Thymus (tissue), 11 donors: ENCODE measurements around the gene MRPL36. TPM values are rescaled to one million over a fixed set of nuclear protein-coding genes. Genes with fewer than 3 reads are reported as not detected.

Source experiments
- DNase-seq, 9 donors: peaks; one replicate each; pipeline ENCODE4 v3.0.0-alpha.2; 2013; ENCODE audit warnings: low spot score in 9 of 9, low read depth in 6 of 9, missing footprints in 1 of 9
- H3K27ac ChIP-seq, 2 donors: one replicate each; pipeline ENCODE4 v1.5.1; 2013; ENCODE audit warnings: control low read depth in 1 of 2, low read depth in 1 of 2, low read length in 1 of 2, mild to moderate bottlenecking in 1 of 2, moderate library complexity in 1 of 2
- H3K27me3 ChIP-seq, 2 donors: one replicate each; pipeline ENCODE4 v1.5.1; 2013; ENCODE audit warnings: low read length in 1 of 2; ENCODE audit not compliant: control insufficient read depth in 2 of 2, insufficient read depth in 1 of 2
- H3K36me3 ChIP-seq, 2 donors: one replicate each; pipeline ENCODE4 v1.5.1; 2013; ENCODE audit warnings: low read length in 1 of 2, mild to moderate bottlenecking in 1 of 2, moderate library complexity in 1 of 2; ENCODE audit not compliant: control insufficient read depth in 2 of 2, insufficient read depth in 2 of 2
- H3K4me1 ChIP-seq, 2 donors: one replicate each; pipeline ENCODE4 v1.5.1; 2013; ENCODE audit warnings: low read length in 2 of 2; ENCODE audit not compliant: control insufficient read depth in 2 of 2, insufficient read depth in 2 of 2
- H3K4me3 ChIP-seq, 2 donors: one replicate each; pipeline ENCODE4 v1.5.1; 2013; ENCODE audit warnings: low read length in 2 of 2, control low read depth in 1 of 2, mild to moderate bottlenecking in 1 of 2
- H3K9me3 ChIP-seq, 2 donors: one replicate each; pipeline ENCODE4 v1.5.1; 2013; ENCODE audit warnings: low read length in 1 of 2, mild to moderate bottlenecking in 1 of 2; ENCODE audit not compliant: control insufficient read depth in 2 of 2, insufficient read depth in 1 of 2
- WGBS: extraction: QIAGEN DNeasy Blood & Tissue Kit; methylation state at CpG from one replicate; pipeline ENCODE4 v1.1.7; 2013; 5-methylcytosine and 5-hydroxymethylcytosine counted together
- polyA plus RNA-seq: library from polyadenylated mRNA; stranded (reverse); fragments of 200-250 nt; gene quantifications from one replicate; pipeline ENCODE4 v1.2.3, GENCODE V29; 2013
- total RNA-seq: library from RNA; stranded (reverse); fragments of 120-200 nt; gene quantifications from one replicate; pipeline ENCODE4 v1.2.4, GENCODE V29; 2013
- donor health status: healthy.

Gene MRPL36
- total and polyA plus RNA-seq, 2 donors: 73.0 to 74.1 TPM

- no peaks in the 10 kb centered on the region for H3K9me3 ChIP-seq
- DNase-seq: no peak
- H3K36me3 ChIP-seq: no peaks in the 10 kb centered on the region
- no peaks in the 10 kb centered on the region for H3K4me1 ChIP-seq
- peaks cover 2 to 34% of the 10 kb centered on the region in 2 donors for H3K27me3 ChIP-seq
- H3K27ac ChIP-seq: no peak overlapping the region
- 94% methylated on average over 4 of the region's 4 CpGs for WGBS
- H3K4me3 ChIP-seq: no peak overlapping the region
These were observed 39.4 kb downstream of the MRPL36 start for GRCh38 chr5:1760231-1760630.

- DNase-seq: no peak
- Histone ChIP-seq H3K4me1 (no peaks in the 10 kb centered on the region), H3K9me3 (no peaks in the 10 kb centered on the region), H3K27ac (no peak overlapping the region), H3K27me3 (peaks cover 0 to 34% of the 10 kb centered on the region in 2 donors), H3K36me3 (no peaks in the 10 kb centered on the region), H3K4me3 (no peak overlapping the region)
- WGBS: 86% methylated on average over 13 of the region's 13 CpGs
These were observed 40.2 kb downstream of the MRPL36 start for GRCh38 chr5:1759378-1759970.

- Histone ChIP-seq H3K4me3 (no peak overlapping the region), H3K4me1 (no peaks in the 10 kb centered on the region), H3K36me3 (no peaks in the 10 kb centered on the region), H3K9me3 (no peaks in the 10 kb centered on the region), H3K27ac (no peak overlapping the region), H3K27me3 (peaks cover 0 to 26% of the 10 kb centered on the region in 2 donors)
- no peak for DNase-seq
- 79% methylated on average over 3 of the region's 3 CpGs for WGBS
These were observed 41.1 kb downstream of the MRPL36 start for GRCh38 chr5:1758574-1758973.

- no peak overlapping the region for H3K4me3 ChIP-seq
- H3K27me3 ChIP-seq: peaks cover 0 to 19% of the 10 kb centered on the region in 2 donors
- H3K27ac ChIP-seq: no peak overlapping the region
- 92% methylated on average over 10 of the region's 10 CpGs for WGBS
- H3K9me3 ChIP-seq: no peaks in the 10 kb centered on the region
- H3K4me1 ChIP-seq: no peaks in the 10 kb centered on the region
- DNase-seq: no peak
- no peaks in the 10 kb centered on the region for H3K36me3 ChIP-seq
These were observed 42.1 kb downstream of the MRPL36 start for GRCh38 chr5:1757511-1757910.

- WGBS: 60% methylated on average over 11 of the region's 11 CpGs
- Histone ChIP-seq H3K36me3 (no peaks in the 10 kb centered on the region), H3K27ac (no peak overlapping the region), H3K9me3 (no peaks in the 10 kb centered on the region), H3K4me1 (no peaks in the 10 kb centered on the region), H3K4me3 (no peak overlapping the region), H3K27me3 (peaks cover 0 to 15% of the 10 kb centered on the region in 2 donors)
- DNase-seq: no peak
These were observed 43.2 kb downstream of the MRPL36 start for GRCh38 chr5:1756481-1756880.

GRCh38 chr5:1755321-1755949 is 44.2 kb downstream of the MRPL36 start:
- H3K4me1 ChIP-seq: no peaks in the 10 kb centered on the region
- no peaks in the 10 kb centered on the region for H3K9me3 ChIP-seq
- no peak for DNase-seq
- H3K36me3 ChIP-seq: no peaks in the 10 kb centered on the region
- no peak overlapping the region for H3K27ac ChIP-seq
- no peak overlapping the region for H3K4me3 ChIP-seq
- H3K27me3 ChIP-seq: peaks cover 0 to 13% of the 10 kb centered on the region in 2 donors
- whole genome bisulfite sequencing: 78% methylated on average over 14 of the region's 14 CpGs

GRCh38 chr5:1754531-1755220 is 45.0 kb downstream of the MRPL36 start:
- H3K27me3 ChIP-seq: peaks cover 0 to 13% of the 10 kb centered on the region in 2 donors
- DNase-seq: no peak
- no peak overlapping the region for H3K27ac ChIP-seq

GRCh38 chr5:1753490-1753889 is 46.1 kb downstream of the MRPL36 start:
- Histone ChIP-seq H3K27me3 (peaks cover 0 to 10% of the 10 kb centered on the region in 2 donors), H3K4me1 (no peaks in the 10 kb centered on the region), H3K27ac (no peak overlapping the region), H3K36me3 (no peaks in the 10 kb centered on the region), H3K9me3 (no peaks in the 10 kb centered on the region), H3K4me3 (no peak overlapping the region)
- no peak for DNase-seq
- 80% methylated on average over 8 of the region's 8 CpGs for WGBS

More at GRCh38 chr5:1754531-1755220, 45.0 kb downstream of the MRPL36 start:
- H3K4me3 ChIP-seq: no peak overlapping the region
- WGBS: 88% methylated on average over 14 of the region's 14 CpGs
- H3K36me3 ChIP-seq: no peaks in the 10 kb centered on the region
- H3K4me1 ChIP-seq: no peaks in the 10 kb centered on the region
- no peaks in the 10 kb centered on the region for H3K9me3 ChIP-seq

- 88% methylated on average over 16 of the region's 16 CpGs for WGBS
- H3K4me1 ChIP-seq: no peaks in the 10 kb centered on the region
- no peaks in the 10 kb centered on the region for H3K36me3 ChIP-seq
- H3K27ac ChIP-seq: no peak overlapping the region
- no peaks in the 10 kb centered on the region for H3K9me3 ChIP-seq
- DNase-seq: no peak
- H3K4me3 ChIP-seq: no peak overlapping the region
- H3K27me3 ChIP-seq: peaks cover 0 to 10% of the 10 kb centered on the region in 2 donors
These were observed 46.8 kb downstream of the MRPL36 start for GRCh38 chr5:1752881-1753280.
